ENCODE data around the gene LRFN2.

The LRFN2 gene

DNA sequence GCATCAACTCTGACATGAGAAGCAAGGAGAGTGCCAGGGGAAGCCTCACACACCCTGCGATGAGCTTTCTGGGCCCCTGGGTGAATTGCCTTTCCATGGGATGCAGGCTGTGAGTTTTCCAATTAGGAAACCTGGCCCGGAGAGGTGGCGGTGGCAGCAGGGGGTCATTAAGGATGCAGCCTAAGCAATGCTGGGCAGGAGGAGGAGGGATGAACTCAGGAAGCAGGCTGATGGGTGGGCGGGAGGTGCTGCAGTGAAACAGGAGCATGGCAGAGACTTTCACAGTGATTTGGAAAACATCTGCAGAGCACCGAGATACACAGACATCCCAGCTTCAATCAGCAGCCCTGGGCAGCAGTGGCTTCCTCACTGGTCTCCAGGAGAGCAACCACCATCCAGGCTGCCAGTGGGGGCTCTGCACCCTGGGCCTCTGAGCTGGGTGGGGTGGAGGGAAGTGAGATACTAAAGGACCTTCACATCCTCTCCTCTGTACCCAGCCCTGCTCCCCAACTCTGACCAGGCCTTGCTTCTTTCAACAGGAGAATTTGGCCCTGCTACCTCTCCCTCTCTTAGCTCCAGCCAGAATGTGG lies 44.9 kb downstream of the LRFN2 start:
- FAIRE-seq, result no peak

DNA sequence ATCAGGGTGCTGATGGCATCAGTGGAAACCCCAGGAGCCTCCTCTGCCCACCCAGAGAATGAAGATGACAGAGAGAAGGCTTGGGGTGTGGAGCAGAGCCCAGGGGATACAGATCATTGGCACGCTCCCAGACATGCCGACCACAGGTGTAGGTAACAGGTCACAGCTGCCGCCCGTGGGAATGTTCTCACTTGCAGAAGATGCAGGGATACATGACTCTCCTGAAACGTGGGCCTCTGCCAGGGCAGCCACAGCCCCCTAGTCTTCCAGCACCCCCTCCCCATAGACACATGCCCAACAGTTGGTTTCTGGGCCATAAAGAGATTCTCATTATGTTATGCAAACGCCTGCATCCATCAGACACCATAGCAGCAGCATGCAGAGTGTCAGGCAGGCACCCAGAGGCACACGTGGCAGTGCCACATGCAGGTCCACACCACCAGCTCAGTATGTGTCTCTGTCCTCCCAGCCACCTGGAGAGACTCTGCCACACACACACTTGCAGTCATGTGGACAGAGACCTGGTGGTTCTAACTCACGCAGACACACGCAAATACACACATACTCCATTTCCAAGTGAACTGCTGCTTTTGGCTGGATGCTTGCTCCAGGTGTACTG lies 45.5 kb downstream of the LRFN2 start:
- no peak for FAIRE-seq

DNA sequence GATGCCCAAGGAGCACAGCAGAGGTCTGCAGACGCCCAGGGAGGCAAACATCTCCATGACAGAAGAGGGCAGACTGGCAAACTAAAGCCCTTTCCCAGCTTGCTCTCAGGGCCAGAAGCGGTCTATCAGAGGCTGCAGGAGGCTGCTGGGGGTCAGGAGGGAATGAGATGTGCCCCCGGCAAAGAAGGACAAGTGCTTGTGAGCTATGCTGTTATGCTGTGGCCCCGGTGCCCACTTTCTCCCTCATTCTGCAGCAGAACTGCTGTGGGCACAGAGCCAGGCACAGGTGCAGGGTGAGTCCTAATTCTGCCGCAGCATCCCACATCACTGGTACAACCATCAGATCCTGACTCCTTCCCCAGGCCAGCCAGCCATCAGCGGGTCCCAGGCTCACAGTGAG lies 46.4 kb downstream of the LRFN2 start:
- FAIRE-seq, result no peak

DNA sequence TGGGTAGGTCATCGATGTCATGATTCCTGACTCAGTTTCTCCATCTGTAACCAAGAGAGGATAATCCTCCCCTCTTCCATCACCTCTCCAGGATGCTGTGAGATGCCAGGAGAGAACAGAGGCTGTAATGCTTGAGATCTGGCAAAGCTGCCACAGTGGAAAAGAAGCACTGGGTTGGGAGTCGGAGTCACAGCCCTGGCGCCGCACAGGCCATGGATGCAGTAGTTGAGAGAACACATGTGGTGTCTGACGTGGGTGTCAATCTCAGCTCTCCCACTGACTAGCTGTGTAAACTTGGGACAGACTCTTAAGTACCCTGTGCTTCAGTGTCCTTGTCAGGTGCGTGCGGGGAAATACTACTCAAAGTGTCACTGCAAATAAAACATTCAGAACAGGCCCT lies 47.3 kb downstream of the LRFN2 start:
- FAIRE-seq, result no peak

DNA sequence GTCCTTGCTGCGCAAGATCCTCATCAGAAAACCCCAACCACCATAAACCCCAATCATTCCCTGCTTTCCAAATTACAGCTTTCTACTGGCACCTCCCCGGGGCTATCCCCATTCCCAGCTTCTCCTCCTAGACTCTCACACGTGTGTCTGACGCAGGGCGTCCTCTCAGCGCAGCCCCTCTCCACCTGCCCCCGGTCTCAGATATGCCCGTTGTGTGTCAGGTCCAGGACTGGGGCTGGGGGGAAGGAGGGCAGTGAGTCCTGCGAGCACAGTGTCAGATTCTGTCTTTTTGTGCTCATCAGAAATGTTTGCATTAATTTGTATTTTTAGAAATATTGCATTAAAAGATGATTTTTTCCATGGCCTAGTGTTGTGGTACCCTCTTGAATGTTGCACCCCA lies 48.6 kb downstream of the LRFN2 start:
- no peak for FAIRE-seq

DNA sequence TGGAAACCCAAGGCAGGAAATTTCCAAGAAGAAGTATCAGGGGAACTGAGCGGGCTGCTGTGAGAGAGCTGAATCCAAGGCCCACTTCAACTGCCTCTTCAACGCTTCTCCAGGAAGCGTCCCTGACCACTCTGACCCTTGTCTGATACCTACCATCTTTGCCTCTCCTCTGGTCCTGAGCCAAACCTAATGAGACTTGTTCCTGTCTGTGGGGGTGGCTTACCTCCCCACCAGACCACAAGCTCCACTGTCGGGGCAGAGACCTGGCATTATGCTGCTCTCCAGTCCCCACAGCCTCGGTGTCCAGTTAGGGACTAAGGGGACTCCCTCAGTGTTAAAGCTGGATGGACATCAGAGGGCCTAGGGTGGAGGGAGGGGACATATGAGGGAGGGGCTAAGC lies 49.7 kb downstream of the LRFN2 start:
- FAIRE-seq, result no peak

DNA sequence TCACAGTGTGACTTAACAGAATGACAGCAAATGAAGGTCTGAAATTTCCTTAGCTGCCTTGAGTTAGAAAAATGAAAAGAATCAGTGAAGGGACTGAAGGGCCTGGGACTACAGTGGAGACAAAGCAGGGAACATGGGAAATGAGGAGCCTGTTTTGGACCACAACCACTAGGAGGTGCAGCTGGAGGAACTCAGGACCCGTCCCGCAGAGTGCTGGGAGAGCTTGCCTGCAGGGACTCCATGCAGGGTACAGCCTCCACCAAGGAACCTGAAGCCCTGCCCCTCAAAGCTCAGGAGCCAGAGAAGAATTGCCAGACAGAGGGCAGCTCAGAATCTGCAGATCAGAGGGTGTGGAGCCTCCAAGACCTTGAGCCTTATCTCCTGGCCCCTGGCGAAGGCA lies 50.7 kb downstream of the LRFN2 start:
- FAIRE-seq, result no peak

DNA sequence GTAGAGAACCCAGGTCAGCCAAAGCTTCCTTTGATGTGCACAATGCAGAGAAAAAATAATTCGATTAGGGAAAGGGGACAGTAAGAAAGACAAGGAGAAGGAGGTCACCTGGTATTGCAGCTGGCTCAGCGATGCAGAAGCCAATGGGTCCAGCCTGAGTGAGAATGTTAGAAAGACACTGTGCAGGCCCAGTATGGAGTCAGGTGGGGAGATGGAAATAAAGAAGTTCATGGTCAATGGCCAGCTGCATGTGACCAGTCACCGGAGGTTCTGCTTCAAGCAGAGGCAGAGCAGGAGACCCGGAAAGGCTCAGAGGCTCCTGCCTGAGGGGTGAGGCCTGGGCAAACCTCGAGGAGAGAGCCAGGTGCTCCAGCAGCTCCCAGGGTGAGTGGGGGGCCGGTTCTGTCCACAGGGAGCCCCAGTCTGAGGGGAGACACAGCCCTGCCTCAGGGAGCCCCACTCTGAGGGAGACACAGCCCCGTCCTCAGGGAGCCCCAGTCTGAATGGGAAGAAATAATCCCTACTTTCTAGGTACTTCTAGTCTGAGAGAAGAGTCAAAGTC lies 51.3 kb downstream of the LRFN2 start:
- no peak for FAIRE-seq

DNA sequence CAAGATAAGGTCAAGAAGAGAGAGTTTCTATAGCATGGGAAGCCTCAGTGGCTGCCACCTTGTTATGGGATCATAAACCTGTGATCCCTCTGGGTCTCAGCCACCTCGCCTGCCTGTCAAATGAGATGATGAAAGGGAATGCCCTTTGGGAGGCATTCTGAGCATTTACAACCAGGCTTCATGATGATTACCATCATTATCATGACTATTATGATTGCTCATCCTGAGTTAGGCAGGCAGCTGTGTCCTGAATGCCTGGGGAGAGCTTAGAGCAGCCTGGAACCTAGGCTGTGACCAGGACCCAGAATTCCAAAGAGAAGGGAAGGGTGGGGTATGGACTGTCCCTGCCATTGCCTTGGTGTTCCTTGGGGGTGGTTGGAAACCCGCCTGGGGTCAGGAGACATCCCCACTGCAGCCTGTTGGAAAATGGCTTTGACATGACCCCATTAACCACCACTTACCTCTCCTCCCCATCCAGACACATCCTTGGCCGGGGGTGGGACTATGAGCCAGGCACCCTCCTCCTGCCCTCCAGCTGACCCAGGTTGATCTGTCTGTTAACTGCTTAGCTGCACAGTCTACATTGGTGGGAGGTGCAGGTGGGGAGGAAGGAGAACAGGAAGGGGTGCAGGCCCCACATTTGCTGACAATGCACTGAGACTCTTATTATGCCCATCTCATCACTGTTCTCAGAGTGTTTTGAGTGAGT lies 51.9 kb downstream of the LRFN2 start:
- FAIRE-seq, result no peak

DNA sequence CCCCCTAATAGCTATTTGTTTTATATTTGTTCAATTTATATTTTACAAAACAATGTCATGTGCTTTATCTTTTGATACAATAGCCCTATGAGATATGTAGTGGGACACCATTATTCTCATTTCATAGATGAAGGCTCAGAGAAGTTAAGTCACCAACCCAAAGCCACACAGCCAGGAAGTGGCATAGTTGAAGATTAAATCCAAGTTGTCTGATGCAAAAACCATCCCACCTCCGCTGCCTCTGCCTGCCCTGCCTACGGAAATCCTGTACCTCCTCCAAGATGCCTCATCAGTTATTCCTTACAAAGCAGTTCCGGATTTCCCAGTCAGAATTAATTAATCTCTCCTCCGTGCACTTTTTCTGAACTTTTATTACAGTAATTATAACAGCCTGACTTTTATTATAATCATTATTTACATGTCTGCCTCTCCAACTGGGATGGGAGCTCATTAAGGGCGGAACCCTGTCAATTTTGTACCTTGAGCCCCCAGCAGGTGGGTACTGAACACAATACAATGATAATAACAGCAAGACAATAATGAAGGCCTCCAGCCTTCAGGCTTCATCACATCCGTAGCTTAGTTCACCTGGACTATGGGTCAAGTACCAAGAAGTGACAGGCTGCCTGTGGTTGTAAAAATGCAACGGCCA lies 54.7 kb downstream of the LRFN2 start:
- FAIRE-seq, result no peak

DNA sequence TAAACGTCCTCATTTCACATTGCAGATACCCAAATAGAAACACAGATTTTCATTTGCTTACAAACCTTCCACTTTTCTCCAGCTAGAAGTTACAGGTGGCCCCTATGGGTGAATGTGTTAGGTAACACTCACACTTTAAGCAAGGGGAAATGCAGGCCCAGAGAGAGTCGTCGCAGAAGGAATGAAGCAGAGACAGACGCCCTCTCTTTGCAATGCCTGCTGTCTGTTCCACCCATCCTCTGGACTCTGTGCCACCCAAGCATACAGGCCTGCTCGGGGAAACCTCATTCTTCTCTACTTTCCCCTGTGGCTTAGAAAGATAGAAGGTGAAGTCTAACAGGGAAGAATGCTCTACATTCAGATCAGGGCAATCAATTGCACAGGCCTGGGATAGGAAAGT lies 57.2 kb downstream of the LRFN2 start:
- FAIRE-seq, result no peak

DNA sequence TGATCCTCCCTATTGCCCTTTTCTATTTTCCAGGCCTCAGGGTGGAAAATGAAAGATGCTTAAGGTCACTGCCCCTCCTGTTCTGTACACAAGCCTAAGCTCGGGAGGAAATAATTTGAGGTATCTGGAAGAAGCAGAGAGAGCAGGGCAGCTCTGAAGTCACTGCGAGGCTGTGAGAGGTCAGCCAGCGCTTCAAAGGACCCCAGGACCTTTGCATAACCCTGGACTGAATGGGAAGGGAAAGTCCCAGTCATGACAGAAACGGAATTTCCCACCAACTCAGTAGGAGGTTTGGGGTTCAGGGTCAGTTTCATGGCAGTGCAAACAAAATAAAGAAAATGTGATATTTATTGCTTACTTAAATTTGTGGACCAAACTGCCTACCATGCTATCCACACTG lies 58.1 kb downstream of the LRFN2 start:
- no peak for FAIRE-seq

DNA sequence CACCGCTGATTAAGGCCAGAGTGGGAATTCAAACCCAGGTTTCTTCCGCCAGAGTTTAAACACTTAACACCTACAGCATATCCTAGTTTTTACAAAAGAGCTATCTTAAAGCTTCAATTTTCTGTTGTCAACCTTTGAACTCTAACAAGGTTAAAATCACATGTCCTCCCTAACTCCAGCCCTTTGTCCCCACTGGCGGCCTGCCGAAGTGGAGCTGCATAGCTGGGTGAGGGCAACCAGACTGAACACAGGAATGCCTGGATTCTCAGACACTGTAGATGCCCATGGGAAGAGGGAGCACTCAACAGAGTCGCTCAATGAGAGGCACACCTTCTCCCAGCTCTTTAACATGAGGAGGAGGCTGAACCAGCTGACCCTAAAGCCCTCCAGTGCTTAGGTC lies 59.1 kb downstream of the LRFN2 start:
- FAIRE-seq, result no peak

DNA sequence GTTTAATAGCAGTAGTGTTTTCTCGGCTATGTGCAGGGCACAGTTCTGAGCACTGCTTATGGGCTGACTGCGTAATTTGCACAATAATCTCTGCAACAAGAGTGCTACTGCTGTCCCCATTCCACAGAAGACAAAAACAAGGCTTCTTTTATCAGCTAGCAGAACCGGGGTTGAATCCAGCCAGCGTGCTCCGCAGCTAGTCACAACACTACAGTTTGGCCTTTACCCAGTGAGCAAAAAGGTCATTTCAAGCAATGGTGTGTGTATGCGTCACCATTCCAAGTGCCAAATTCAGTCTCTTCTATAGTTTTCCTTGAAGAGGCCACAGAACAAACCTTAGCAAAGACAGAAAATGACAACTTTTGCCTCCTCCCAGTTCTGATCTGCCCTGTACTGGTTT lies 61.1 kb downstream of the LRFN2 start:
- no peak for FAIRE-seq

DNA sequence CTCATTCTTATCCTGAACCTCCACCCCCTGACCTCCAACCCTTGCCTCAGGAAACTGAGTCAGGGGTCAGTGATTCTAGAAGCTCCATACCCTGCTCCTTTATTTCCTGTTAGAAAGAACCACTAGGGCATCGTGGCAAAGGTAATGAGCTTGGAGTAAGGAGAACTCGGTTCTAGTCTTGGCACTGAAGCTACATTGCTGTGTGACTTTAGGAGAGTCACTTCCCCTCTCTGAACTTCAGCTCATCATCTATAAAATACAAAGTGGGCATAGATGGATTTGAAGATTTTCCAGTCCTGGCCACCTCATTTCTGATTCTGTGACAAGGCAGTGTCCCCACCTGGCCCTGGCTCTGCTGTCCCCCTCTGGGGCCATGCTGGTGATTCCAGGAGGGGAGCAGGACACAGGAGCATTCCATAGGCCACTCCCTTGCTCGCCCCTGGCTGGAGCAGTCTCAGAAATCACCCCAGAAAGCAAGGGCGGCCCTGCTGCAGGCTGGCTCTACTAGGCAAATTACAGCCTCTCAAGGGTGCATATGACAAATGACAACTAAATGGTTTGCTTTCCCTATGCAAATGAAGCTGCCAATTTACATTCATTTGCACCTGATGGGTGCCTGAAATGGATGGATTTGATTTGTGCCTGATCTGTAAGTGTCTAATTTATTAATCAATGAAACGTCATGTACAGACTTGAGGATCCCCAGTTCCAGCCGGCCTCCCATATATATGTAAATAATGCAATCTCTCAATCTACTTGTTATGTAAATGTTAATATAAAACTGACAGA lies 62.2 kb downstream of the LRFN2 start:
- FAIRE-seq, result no peak

DNA sequence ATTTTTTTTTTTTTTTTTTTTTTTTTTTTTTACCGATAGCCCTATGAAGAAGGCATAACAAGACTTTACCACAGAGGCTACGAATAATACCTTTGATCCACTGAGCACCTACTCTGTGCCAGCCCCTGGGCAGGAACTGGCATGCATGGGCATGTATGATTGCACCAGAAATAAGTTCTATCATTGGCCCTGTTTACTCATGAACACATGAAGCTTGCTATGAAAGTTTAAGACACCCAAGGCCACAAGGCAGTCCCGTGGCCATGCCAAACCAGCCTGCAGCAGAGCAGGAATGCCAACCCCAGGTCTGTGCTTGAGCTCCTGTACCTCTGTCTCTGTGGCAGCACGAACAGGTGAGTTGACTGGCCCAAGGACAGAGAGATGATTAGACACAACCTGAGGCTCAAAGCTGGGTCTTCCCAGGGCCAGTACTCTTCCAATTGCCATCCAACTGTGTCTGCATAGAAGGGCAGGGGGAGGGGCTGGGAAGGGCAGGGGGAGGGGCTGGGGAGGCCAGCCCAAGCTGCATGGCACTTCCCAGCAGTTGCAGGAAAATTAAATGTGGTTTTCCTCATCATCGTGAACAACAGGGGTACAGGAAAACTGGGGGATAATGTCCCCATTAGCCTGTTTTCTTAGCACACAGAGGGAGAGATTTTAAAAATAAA lies 63.5 kb downstream of the LRFN2 start:
- FAIRE-seq, result no peak

DNA sequence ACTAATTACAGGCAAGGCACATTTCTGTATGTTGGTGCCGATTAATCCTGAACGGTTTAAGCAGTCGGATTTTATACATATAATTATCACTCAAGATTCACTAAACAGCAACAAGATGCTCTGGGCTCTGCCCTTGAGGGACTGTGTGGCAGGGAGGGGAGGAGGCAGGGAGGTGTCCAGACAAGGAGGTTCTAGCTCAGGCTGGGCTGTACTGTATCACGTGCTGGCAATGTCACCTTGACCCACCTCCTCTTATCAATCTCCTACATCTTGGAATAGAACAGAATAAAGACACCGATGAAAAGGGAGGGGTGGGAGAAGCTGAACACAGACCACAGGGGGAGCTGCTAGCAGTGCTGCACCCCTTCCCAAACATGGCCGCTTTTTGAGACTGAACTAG lies 65.7 kb downstream of the LRFN2 start:
- FAIRE-seq, result no peak

DNA sequence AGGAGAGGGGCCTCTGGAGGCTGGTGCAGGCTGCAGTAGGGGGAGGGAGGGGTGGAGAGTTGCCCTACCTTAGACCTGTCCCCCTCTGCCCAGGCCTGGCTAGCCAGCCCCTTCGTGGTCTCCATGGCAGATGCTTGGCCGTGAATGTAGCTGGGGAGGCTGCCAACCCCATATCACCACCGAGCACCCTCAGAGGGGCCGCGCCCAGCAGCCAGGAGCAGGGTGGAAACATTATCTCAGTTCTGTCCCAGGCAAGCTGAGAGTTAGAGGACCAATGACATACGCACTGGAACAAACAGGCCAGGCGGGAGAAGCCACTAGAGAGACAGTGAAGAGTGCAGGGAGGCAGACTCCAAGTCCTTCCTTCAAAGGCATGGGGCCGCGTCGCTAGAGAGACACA lies 66.5 kb downstream of the LRFN2 start:
- no peak for FAIRE-seq

DNA sequence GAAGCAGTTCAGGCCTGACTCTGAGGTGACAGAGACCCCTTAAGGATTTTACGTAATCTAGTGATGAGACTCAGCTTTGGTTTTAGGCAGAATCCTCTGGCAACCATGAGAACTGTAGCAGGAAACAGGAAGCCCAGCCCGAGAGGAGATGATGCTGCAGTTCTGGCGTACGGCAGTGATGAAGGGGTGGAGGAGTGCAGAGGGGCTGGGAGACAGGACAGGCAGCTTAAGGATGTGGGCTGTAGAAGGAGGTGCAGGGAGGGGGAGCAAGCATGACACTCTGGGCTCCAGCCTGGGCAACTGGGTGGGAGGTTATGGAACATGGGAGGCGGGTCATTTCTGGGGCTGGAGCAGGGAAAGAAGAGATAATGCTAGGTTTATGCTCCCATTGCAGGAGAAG lies 67.1 kb downstream of the LRFN2 start:
- FAIRE-seq, result no peak

DNA sequence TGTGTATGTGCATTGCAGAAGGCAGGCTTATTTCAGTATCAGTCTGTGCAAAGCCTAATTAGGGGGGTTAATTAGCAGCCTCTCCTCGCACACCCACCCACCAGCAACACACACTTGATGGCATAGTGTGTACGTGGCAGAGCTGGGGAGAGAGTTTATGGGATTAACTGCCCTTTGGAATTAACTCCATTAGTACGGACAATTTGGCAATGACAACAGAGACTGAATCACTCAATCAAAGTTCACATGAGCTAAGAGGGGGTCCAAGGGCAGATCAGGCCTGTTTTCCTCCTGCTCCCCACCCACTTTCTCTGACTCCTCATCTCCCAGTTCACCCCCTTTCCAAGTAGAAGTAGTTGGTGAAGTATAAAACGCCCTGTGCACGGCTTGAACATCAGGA lies 69.5 kb downstream of the LRFN2 start:
- FAIRE-seq, result no peak

DNA sequence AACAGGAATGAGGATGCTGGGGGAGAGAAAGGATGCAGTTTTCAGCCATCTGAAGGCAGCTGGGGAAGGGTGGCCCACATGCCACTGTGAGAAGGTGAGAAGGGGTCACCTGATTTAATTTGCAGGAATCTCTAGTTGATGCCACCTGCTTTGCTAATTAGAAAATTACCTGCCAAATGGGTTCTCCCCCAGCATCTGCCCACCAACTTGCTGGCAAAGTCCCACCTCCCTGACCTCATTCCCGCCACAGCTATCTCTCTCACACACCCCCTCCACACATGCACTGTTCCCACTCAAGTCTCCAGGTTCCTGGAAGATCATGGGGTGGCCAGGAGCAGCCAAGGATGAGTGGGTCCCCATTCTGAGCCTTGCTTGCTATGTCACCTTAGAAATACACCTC lies 70.7 kb downstream of the LRFN2 start:
- FAIRE-seq, result no peak

DNA sequence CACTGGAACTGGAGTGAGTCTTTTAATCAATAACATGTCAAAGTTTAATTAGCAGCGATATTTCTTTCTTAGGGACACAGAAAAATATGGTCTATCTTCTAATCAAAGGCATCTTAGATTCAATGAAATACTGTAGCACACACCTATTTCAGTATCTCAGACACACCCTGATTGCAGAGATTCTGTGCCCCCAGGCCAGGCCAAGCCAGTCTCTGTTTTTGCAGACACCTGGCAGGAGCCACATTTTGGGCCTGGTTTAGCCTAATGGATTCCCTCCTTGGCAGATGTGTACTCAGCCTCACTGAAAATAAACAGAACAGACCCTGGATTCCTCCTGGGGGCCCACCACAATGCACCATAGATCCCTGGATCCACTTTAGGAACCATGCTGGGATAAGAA lies 74.8 kb downstream of the LRFN2 start:
- no peak for FAIRE-seq

DNA sequence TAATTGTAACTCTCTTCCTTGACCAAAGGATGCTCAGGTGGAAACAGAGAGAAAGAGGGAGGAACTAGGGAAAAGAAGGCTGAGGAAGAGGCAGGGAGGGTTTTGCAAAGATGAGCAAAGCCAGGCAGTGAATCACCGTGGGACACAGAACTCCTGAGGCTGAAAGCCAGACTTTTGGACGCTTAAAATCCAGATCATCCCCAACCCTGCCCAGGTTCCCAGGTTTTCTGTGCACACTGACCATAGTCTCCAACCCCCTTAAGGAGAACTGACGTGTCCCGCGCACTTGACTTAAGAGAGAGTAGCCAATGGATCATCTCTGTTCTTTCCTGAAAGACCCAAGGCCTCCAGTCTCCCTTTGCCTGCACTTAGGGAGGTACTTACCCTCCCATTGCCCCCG lies 75.3 kb downstream of the LRFN2 start:
- no peak for FAIRE-seq

Measured in G401.6 (cell line).